ENCODE results near the gene NPLOC4.

GRCh38 chr17:81609541-81610311 is 27.2 kb downstream of the NPLOC4 start:
- no peak for TF ChIP-seq CTCF (IDR thresholded peaks at IDR 0.05)
- no peak for TF ChIP-seq POLR2A (IDR thresholded peaks at IDR 0.05)
- TF ChIP-seq POLR2AphosphoS5 (IDR thresholded peaks at IDR 0.05): no peak
